ENCODE measurements around the gene POFUT2. TPM values are rescaled to one million over a fixed set of nuclear protein-coding genes. Genes with fewer than 3 reads are reported as not detected.

POFUT2 gene
- total RNA-seq, 1 donor from 2014 or later: 9.0 TPM

DNA sequence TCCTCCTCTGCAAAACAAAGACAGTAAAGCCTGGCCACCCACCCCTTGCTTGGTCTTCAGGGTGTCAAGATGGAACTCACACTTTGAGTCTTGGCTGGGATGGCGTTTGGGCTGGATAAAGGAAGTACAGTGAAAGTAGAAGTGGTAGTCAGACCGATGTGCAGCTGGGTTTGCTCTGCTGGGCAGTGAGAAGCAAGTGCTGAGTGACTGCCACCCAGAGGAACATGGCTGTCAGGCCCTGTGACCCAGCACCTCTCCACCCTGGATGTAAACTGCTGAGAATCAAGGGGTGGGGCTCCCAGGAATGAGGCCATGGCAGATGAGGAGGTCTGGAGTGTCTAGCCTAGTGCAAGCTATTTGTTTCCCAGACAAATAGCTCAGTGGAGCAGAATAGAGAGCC lies 51.2 kb downstream of the POFUT2 start:
- FAIRE-seq: no peak
- no peak overlapping the region for H3K4me3 ChIP-seq (ENCODE audit: low read depth, low read length)
- no peak for DNase-seq (ENCODE audit: low read depth)
- no peaks in the 10 kb centered on the region for H3K36me3 ChIP-seq (ENCODE audit: control insufficient read depth, insufficient read depth, low read length)
- no peaks in the 10 kb centered on the region for H3K27me3 ChIP-seq (ENCODE audit: control insufficient read depth, insufficient read depth, low read length)
- TF ChIP-seq, protein P1, sequence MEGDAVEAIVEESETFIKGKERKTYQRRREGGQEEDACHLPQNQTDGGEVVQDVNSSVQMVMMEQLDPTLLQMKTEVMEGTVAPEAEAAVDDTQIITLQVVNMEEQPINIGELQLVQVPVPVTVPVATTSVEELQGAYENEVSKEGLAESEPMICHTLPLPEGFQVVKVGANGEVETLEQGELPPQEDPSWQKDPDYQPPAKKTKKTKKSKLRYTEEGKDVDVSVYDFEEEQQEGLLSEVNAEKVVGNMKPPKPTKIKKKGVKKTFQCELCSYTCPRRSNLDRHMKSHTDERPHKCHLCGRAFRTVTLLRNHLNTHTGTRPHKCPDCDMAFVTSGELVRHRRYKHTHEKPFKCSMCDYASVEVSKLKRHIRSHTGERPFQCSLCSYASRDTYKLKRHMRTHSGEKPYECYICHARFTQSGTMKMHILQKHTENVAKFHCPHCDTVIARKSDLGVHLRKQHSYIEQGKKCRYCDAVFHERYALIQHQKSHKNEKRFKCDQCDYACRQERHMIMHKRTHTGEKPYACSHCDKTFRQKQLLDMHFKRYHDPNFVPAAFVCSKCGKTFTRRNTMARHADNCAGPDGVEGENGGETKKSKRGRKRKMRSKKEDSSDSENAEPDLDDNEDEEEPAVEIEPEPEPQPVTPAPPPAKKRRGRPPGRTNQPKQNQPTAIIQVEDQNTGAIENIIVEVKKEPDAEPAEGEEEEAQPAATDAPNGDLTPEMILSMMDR (IDR thresholded peaks at IDR 0.05; ENCODE audit: insufficient read depth, low read length, severe bottlenecking): no peak

DNA sequence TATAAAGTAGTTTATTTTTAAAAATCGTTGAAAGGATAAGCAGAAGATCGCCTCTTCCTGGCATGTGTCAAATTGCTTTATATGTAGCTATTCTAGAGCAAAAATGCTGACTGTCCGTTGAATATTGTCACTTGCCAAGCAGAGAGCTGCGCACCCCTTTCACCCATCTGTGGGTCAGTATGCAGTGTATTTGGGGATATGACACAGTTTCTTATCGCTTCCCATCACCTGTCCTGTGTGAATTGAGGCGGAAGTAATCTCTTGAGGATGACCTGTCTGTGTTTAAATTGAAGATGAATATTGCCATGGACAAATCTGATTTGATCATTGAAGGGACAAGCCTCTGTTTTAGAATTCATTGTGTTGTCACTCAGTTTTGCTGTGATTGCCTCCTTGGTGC lies 52.2 kb downstream of the POFUT2 start:
- H3K4me3 ChIP-seq (ENCODE audit: low read depth, low read length): no peak overlapping the region
- TF ChIP-seq, protein P1 (IDR thresholded peaks at IDR 0.05; ENCODE audit: insufficient read depth, low read length, severe bottlenecking): no peak

DNA sequence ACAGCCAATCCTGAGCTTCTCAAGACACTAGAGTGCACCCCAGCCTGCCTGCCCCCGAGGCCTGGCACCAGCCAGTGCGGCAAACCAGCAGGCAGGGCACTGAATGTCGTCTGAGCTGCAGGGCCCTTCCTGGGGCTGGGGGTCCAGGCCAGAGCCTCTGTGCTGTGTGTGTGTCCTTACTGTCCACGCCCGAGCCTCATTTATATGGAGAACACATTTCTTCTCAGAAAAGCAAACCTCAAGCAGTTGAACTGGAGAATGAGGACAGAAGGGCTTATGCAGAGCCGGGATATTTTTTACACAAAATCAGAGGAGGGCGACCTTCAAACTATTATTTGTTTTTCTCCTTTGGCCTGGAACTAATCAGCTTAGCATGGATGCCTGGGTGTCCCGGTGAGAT lies 52.7 kb downstream of the POFUT2 start:
- DNase-seq (ENCODE audit: low read depth): no peak
- FAIRE-seq: no peak
- Histone ChIP-seq H3K36me3 (ENCODE audit: control insufficient read depth, insufficient read depth, low read length) (no peaks in the 10 kb centered on the region), H3K4me3 (ENCODE audit: low read depth, low read length) (no peak overlapping the region), H3K27me3 (ENCODE audit: control insufficient read depth, insufficient read depth, low read length) (no peaks in the 10 kb centered on the region)
- TF ChIP-seq, protein P1 (IDR thresholded peaks at IDR 0.05; ENCODE audit: insufficient read depth, low read length, severe bottlenecking): no peak

More for the DNA sequence above, 52.2 kb downstream of the POFUT2 start:
- H3K36me3 ChIP-seq (ENCODE audit: control insufficient read depth, insufficient read depth, low read length): no peaks in the 10 kb centered on the region
- DNase-seq (ENCODE audit: low read depth) (no peak), FAIRE-seq (no peak)
- H3K27me3 ChIP-seq (ENCODE audit: control insufficient read depth, insufficient read depth, low read length): no peaks in the 10 kb centered on the region

DNA sequence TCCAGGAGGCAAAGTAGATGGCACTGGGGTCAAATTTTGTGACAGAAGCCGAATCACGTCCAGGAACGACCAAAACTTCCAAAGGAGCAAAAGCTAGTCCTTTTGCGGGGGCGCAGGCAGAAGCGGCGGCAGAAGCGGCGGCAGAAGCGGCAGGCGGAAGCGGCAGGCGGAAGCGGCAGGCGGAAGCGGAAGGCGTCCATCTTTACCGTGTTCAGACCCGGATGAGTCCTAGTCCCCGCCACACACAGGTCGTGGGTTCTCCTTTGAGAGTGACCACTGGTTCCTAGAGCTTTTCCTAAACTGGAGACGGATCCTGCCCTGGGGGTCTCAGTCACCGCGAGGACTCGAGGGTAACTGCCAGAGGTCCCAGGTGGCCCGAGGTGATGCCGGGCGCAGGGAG lies 53.6 kb downstream of the POFUT2 start:
- H3K4me3 ChIP-seq (ENCODE audit: low read depth, low read length): no peak overlapping the region
- TF ChIP-seq, protein P1 (IDR thresholded peaks at IDR 0.05; ENCODE audit: insufficient read depth, low read length, severe bottlenecking): no peak
- no peaks in the 10 kb centered on the region for H3K36me3 ChIP-seq (ENCODE audit: control insufficient read depth, insufficient read depth, low read length)

DNA sequence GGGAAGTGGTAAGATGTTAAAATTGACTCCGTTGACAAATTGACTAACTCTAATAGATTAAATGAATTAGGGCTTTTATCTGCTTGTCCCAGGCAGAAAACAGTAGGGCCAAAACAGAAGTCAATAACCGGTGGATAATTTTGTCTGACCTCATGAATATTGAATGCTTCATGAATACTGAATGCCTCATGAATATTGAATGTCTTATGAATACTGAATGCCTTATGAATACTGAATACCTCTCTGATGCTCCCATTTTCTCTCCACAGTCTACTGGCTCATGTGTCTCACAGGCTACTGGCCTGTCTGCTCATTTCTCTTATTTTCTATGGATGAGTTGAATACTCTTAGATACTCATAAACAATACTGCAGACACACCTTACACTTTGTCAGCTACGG lies 56.0 kb downstream of the POFUT2 start:
- Histone ChIP-seq H3K4me3 (ENCODE audit: low read depth, low read length) (no peak overlapping the region), H3K27me3 (ENCODE audit: control insufficient read depth, insufficient read depth, low read length) (no peaks in the 10 kb centered on the region), H3K36me3 (ENCODE audit: control insufficient read depth, insufficient read depth, low read length) (no peaks in the 10 kb centered on the region)
- TF ChIP-seq, protein P1 (IDR thresholded peaks at IDR 0.05; ENCODE audit: insufficient read depth, low read length, severe bottlenecking): no peak
- DNase-seq (ENCODE audit: low read depth): no peak
- no peak for FAIRE-seq

More for the DNA sequence above, 53.6 kb downstream of the POFUT2 start:
- FAIRE-seq: no peak
- no peak for DNase-seq (ENCODE audit: low read depth)
- H3K27me3 ChIP-seq (ENCODE audit: control insufficient read depth, insufficient read depth, low read length): no peaks in the 10 kb centered on the region

DNA sequence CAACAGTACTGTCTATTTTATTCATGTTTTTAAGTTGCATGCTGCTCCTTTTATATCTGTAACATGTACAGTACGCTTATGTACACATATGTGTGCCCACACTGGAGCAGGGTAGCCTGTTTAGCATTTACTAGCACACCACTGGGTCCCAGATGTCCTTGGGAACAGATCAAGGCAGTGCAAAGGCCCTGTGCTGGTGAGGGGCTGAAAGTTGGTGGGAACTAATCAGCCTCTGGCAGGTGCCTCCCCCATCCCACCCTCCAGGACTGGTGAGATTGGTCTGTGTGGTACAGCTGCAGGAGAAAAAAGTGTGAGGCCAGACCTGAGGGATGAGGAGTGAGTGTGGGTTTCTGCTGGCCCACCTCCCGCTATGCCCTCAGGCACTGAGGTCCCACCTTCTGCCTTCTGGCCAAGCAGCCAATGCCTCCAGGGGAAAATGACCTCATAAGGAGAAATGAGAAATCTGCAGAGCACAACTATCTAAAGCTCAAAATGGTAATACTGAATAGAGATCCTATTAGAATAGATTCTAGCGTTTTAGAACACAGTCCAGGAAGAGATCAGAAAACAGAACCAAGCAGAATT lies 58.9 kb downstream of the POFUT2 start:
- TF ChIP-seq, protein P1 (IDR thresholded peaks at IDR 0.05; ENCODE audit: insufficient read depth, low read length, severe bottlenecking): no peak
- DNase-seq (ENCODE audit: low read depth) (no peak), FAIRE-seq (no peak)
- no peak overlapping the region for H3K4me3 ChIP-seq (ENCODE audit: low read depth, low read length)
- no peaks in the 10 kb centered on the region for H3K27me3 ChIP-seq (ENCODE audit: control insufficient read depth, insufficient read depth, low read length)
- H3K36me3 ChIP-seq (ENCODE audit: control insufficient read depth, insufficient read depth, low read length): no peaks in the 10 kb centered on the region

Measured in bronchial epithelial cell (primary cell).